Measurements from ENCODE around the gene THSD8.

GRCh38 chr19:12800923-12801465, 875 bp upstream of the THSD8 start:
- no peak for TF ChIP-seq CTCF (IDR thresholded peaks at IDR 0.05)
- TF ChIP-seq POLR2AphosphoS5 (IDR thresholded peaks at IDR 0.05) = no peak
- no peak for TF ChIP-seq POLR2A (IDR thresholded peaks at IDR 0.05)
